GM18867 (cell line): ENCODE measurements around the gene ZNF398.
A peak's percentile ranks its signal among the peaks of the same experiment; 100 is the strongest.

Experiments used
- ATAC-seq: cut with Tn5 transposase; IDR thresholded peaks from one replicate; pipeline ENCODE4 v1.9.1; 2021; ENCODE audit warnings: mild to moderate bottlenecking, moderate library complexity; ENCODE audit not compliant: unreplicated experiment

Gene ZNF398

GRCh38 chr7:149147752-149148653, 750 bp downstream of the ZNF398 start:
- ATAC-seq: peak; percentile 36

- no peak for ATAC-seq
Observed at GRCh38 chr7:149150981-149151380, 3.7 kb downstream of the ZNF398 start.

- no peak for ATAC-seq
Observed at GRCh38 chr7:149153346-149153745, 6.1 kb downstream of the ZNF398 start.

GRCh38 chr7:149154056-149154455, 6.8 kb downstream of the ZNF398 start:
- no peak for ATAC-seq

GRCh38 chr7:149156898-149157297, 9.6 kb downstream of the ZNF398 start:
- no peak for ATAC-seq

GRCh38 chr7:149161241-149161848, 14.1 kb downstream of the ZNF398 start:
- ATAC-seq: no peak

- no peak for ATAC-seq
Observed at GRCh38 chr7:149166142-149166541, 18.9 kb downstream of the ZNF398 start.

GRCh38 chr7:149166630-149167352, 19.5 kb downstream of the ZNF398 start:
- no peak for ATAC-seq

- ATAC-seq: no peak
Observed at GRCh38 chr7:149171892-149172533, 24.8 kb downstream of the ZNF398 start.

GRCh38 chr7:149172534-149172920, 25.3 kb downstream of the ZNF398 start:
- no peak for ATAC-seq

- no peak for ATAC-seq
Observed at GRCh38 chr7:149175150-149175549, 27.9 kb downstream of the ZNF398 start.

- no peak for ATAC-seq
Observed at GRCh38 chr7:149179241-149179640, 32.0 kb downstream of the ZNF398 start.

- ATAC-seq: no peak
Observed at GRCh38 chr7:149180722-149181449, 33.6 kb downstream of the ZNF398 start.

GRCh38 chr7:149181450-149181790, 34.2 kb downstream of the ZNF398 start:
- ATAC-seq: no peak

- no peak for ATAC-seq
Observed at GRCh38 chr7:149184274-149184673, 37.0 kb downstream of the ZNF398 start.

GRCh38 chr7:149188213-149188612, 41.0 kb downstream of the ZNF398 start:
- ATAC-seq: no peak

- no peak for ATAC-seq
Observed at GRCh38 chr7:149188637-149189259, 41.5 kb downstream of the ZNF398 start.

GRCh38 chr7:149191851-149192250, 44.6 kb downstream of the ZNF398 start:
- no peak for ATAC-seq

- no peak for ATAC-seq
Observed at GRCh38 chr7:149194799-149195179, 47.5 kb downstream of the ZNF398 start.
